ENCODE results near the gene SEC31B.

Gene SEC31B

GRCh38 chr10:100438674-100439315 is 80.9 kb downstream of the SEC31B start:
- no peak for DNase-seq

Measured in inflammatory macrophage (primary cell).